Upper lobe of left lung (tissue), 6 donors: Measurements from ENCODE around the gene ZNF423. TPM values are rescaled to one million over a fixed set of nuclear protein-coding genes. Genes with fewer than 3 reads are reported as not detected.

ENCODE experiments used
- ATAC-seq, 2 donors: fragments of 200-7000 bp; cut with Tn5 transposase; one replicate each; pipeline ENCODE4 v1.9.1; 2022; ENCODE audit warnings: mild to moderate bottlenecking in 2 of 2, moderate library complexity in 2 of 2; ENCODE audit not compliant: low FRiP score in 2 of 2
- DNase-seq, 2 donors: peaks; one replicate each; pipeline ENCODE4 v3.0.0-alpha.2; 2019 to 2020
- H3K27ac ChIP-seq, 4 donors: fragments of 200-600 bp; sonication (generic); one replicate each; pipeline ENCODE4 v1.5.1; 2016 to 2019
- H3K27me3 ChIP-seq, 4 donors: fragments of 200-600 bp; sonication (generic); one replicate each; pipeline ENCODE4 v1.5.1; 2017 to 2019
- H3K36me3 ChIP-seq, 4 donors: fragments of 200-600 bp; sonication (generic); one replicate each; pipeline ENCODE4 v1.5.1; 2016 to 2019
- H3K4me1 ChIP-seq, 4 donors: fragments of 200-600 bp; sonication (generic); one replicate each; pipeline ENCODE4 v1.5.1; 2018 to 2019
- H3K4me3 ChIP-seq, 4 donors: fragments of 200-600 bp; sonication (generic); one replicate each; pipeline ENCODE4 v1.5.1; 2017 to 2019; ENCODE audit warnings: mild to moderate bottlenecking in 2 of 4, moderate library complexity in 1 of 4
- H3K9me3 ChIP-seq, 4 donors: fragments of 200-600 bp; sonication (generic); one replicate each; pipeline ENCODE4 v1.5.1; 2018 to 2019
- CTCF ChIP-seq, 6 experiments: fragments of 450-650 bp in 4 of 6; fragments of 200-600 bp in 2 of 6; sonication (generic) in 2 of 6; IDR thresholded peaks; one replicate each; pipeline ENCODE4 v1.5.1; 2016 to 2019; ENCODE audit warnings: antibody characterized with exemption in 6 of 6
- EP300 ChIP-seq, 4 donors: sonication (generic); formaldehyde crosslinking; IDR thresholded peaks; one replicate each; pipeline ENCODE4 v1.5.1; 2017; ENCODE audit warnings: antibody characterized with exemption in 4 of 4, control low read depth in 2 of 4
- POLR2A ChIP-seq, 4 donors: fragments of 450-650 bp; IDR thresholded peaks; one replicate each; pipeline ENCODE4 v1.5.1; 2016 to 2017; ENCODE audit warnings: antibody characterized with exemption in 4 of 4, mild to moderate bottlenecking in 2 of 4
- POLR2AphosphoS5 ChIP-seq, 2 donors: sonication (generic); formaldehyde crosslinking; IDR thresholded peaks; one replicate each; pipeline ENCODE4 v1.5.1; 2017; ENCODE audit warnings: antibody characterized with exemption in 2 of 2
- WGBS, 2 donors: methylation state at CpG; one replicate each; pipeline ENCODE4 v1.1.5; 2017 to 2018; 5-methylcytosine and 5-hydroxymethylcytosine counted together
- total RNA-seq, 6 donors: library from RNA; depleted of rRNA in 4 of 6; stranded (reverse); fragments of >200 nt in 4 of 6; gene quantifications; one replicate each; pipeline versions ENCODE4 v1.1.0 to v1.2.1, GENCODE V29; 2016 to 2021
- donor health status: DM: no; HTN: no; CAD: no; lungs with moderate emphysema.
- donor health status: DM: no; HTN: yes; CAD: no; lungs with severe emphysema.

ZNF423 gene
- total RNA-seq, 6 donors from 2014 or later = 4.1 to 11.4 (median 6.7) TPM

- no peaks in the 10 kb centered on the region for H3K36me3 ChIP-seq
- TF ChIP-seq POLR2AphosphoS5 (IDR thresholded peaks at IDR 0.05) = no peak
- TF ChIP-seq EP300 (IDR thresholded peaks at IDR 0.05) = no peak
- no peak for TF ChIP-seq POLR2A (IDR thresholded peaks at IDR 0.05)
- TF ChIP-seq CTCF (IDR thresholded peaks at IDR 0.05) = no peak
- WGBS, 2 donors = 59 to 68% methylated on average over 9 to 11 of the region's 11 CpGs
Measured at GRCh38 chr16:49778202-49778930, 77.5 kb downstream of the ZNF423 start.

GRCh38 chr16:49776734-49777133 lies 79.2 kb downstream of the ZNF423 start:
- Histone ChIP-seq H3K27ac (peak overlapping the region in 3 of 4 donors; percentile 46 to 79 (median 77)), H3K4me1 (peaks cover 9 to 51% (median 34%) of the 10 kb centered on the region in 4 donors), H3K27me3 (no peaks in the 10 kb centered on the region), H3K9me3 (no peaks in the 10 kb centered on the region), H3K4me3 (no peak overlapping the region), H3K36me3 (no peaks in the 10 kb centered on the region)
- ATAC-seq (peak in 1 of 2 donors; percentile 4), DNase-seq (no peak)
- TF ChIP-seq CTCF (IDR thresholded peaks at IDR 0.05) (no peak), POLR2AphosphoS5 (IDR thresholded peaks at IDR 0.05) (no peak)
- 78 to 81% methylated on average over 4 of the region's 4 CpGs for WGBS, 2 donors

More at GRCh38 chr16:49778202-49778930, 77.5 kb downstream of the ZNF423 start:
- Histone ChIP-seq H3K27ac (no peak overlapping the region), H3K4me1 (peaks cover 9 to 51% (median 34%) of the 10 kb centered on the region in 4 donors), H3K4me3 (no peak overlapping the region), H3K9me3 (no peaks in the 10 kb centered on the region), H3K27me3 (no peaks in the 10 kb centered on the region)
- DNase-seq (no peak), ATAC-seq (no peak)

GRCh38 chr16:49776085-49776595 lies 79.8 kb downstream of the ZNF423 start:
- H3K27me3 ChIP-seq = no peaks in the 10 kb centered on the region
- TF ChIP-seq POLR2AphosphoS5 (IDR thresholded peaks at IDR 0.05) (peak in 1 of 2 donors; percentile 24), EP300 (IDR thresholded peaks at IDR 0.05) (no peak)
- no peak overlapping the region for H3K4me3 ChIP-seq
- 51 to 55% methylated on average over 6 to 16 of the region's 16 CpGs for WGBS, 2 donors
- H3K27ac ChIP-seq = peak overlapping the region; percentile 16 to 79 (median 62)
- no peaks in the 10 kb centered on the region for H3K36me3 ChIP-seq
- peaks cover 9 to 51% (median 34%) of the 10 kb centered on the region in 4 donors for H3K4me1 ChIP-seq
- H3K9me3 ChIP-seq = no peaks in the 10 kb centered on the region
- DNase-seq (peak in 1 of 2 donors; percentile 65), ATAC-seq (peak in 1 of 2 donors; percentile 54)

GRCh38 chr16:49775581-49775980 lies 80.3 kb downstream of the ZNF423 start:
- peak overlapping the region; percentile 16 to 79 (median 62) for H3K27ac ChIP-seq
- no peak for ATAC-seq
- H3K27me3 ChIP-seq = no peaks in the 10 kb centered on the region
- TF ChIP-seq CTCF (IDR thresholded peaks at IDR 0.05) = no peak
- no peak for TF ChIP-seq POLR2A (IDR thresholded peaks at IDR 0.05)
- TF ChIP-seq EP300 (IDR thresholded peaks at IDR 0.05) = no peak
- TF ChIP-seq POLR2AphosphoS5 (IDR thresholded peaks at IDR 0.05) = no peak
- WGBS, 2 donors = 80 to 84% methylated on average over 4 of the region's 4 CpGs
- no peaks in the 10 kb centered on the region for H3K9me3 ChIP-seq
- H3K4me3 ChIP-seq = no peak overlapping the region
- peaks cover 9 to 51% (median 34%) of the 10 kb centered on the region in 4 donors for H3K4me1 ChIP-seq
- DNase-seq = no peak
- H3K36me3 ChIP-seq = no peaks in the 10 kb centered on the region

- Histone ChIP-seq H3K27ac (peak overlapping the region in 1 of 4 donors; percentile 79), H3K4me1 (peaks cover 5 to 45% (median 30%) of the 10 kb centered on the region in 4 donors), H3K9me3 (no peaks in the 10 kb centered on the region), H3K27me3 (no peaks in the 10 kb centered on the region), H3K36me3 (no peaks in the 10 kb centered on the region), H3K4me3 (no peak overlapping the region)
- ATAC-seq = no peak
- 47 to 69% methylated on average over 2 to 4 of the region's 4 CpGs for WGBS, 2 donors
- TF ChIP-seq POLR2A (IDR thresholded peaks at IDR 0.05) (no peak), EP300 (IDR thresholded peaks at IDR 0.05) (no peak), POLR2AphosphoS5 (IDR thresholded peaks at IDR 0.05) (no peak), CTCF (IDR thresholded peaks at IDR 0.05) (no peak)
- no peak for DNase-seq
Measured at GRCh38 chr16:49775018-49775417, 80.9 kb downstream of the ZNF423 start.
